ENCODE measurements around the gene KRT73. TPM values are rescaled to one million over a fixed set of nuclear protein-coding genes. Genes with fewer than 3 reads are reported as not detected.
A peak's percentile ranks its signal among the peaks of the same experiment; 100 is the strongest.

Gene KRT73
- total RNA-seq, 3 donors from 2014 or later (not counting 1 experiment from before 2014, with no cell fraction given): 12.4 to 92.9 (median 23.3) TPM

GRCh38 chr12:52591521-52591920 is 26.8 kb downstream of the KRT73 start:
- 92% methylated on average over 11 of the region's 11 CpGs for WGBS (ENCODE audit: insufficient coverage)
- peaks cover 0 to 2% of the 10 kb centered on the region in 2 donors for H3K27me3 Mint-ChIP-seq (ENCODE audit: low read depth in 2 of 2)
- no peaks in the 10 kb centered on the region for H3K9me3 Mint-ChIP-seq
- peaks cover 15 to 35% of the 10 kb centered on the region in 2 donors for H3K4me1 Mint-ChIP-seq
- Histone ChIP-seq H3K4me1 (ENCODE audit: control insufficient read depth, insufficient read depth, low read length) (peaks cover 7% of the 10 kb centered on the region), H3K27ac (ENCODE audit: low read length) (no peak overlapping the region), H3K9me3 (ENCODE audit: control insufficient read depth, insufficient read depth, low read length) (no peaks in the 10 kb centered on the region), H3K4me3 (ENCODE audit: low read length) (no peak overlapping the region), H3K36me3 (ENCODE audit: control insufficient read depth, insufficient read depth, low read length) (no peaks in the 10 kb centered on the region), H3K27me3 (ENCODE audit: control insufficient read depth, insufficient read depth, low read length) (no peaks in the 10 kb centered on the region)
- no peak overlapping the region for H3K27ac Mint-ChIP-seq
- no peak overlapping the region for H3K4me3 Mint-ChIP-seq
- DNase-seq (no peak), ATAC-seq (no peak)
- H3K36me3 Mint-ChIP-seq: peaks cover 8% of the 10 kb centered on the region
- TF ChIP-seq CTCF (IDR thresholded peaks at IDR 0.05): no peak
- intact Hi-C loops (cut with micrococcal nuclease): no loop called here

GRCh38 chr12:52590021-52590420 is 28.3 kb downstream of the KRT73 start:
- no peak for ATAC-seq
- WGBS (ENCODE audit: insufficient coverage): 85% methylated on average over 6 of the region's 6 CpGs
- intact Hi-C loops (cut with micrococcal nuclease): no loop called here
- Mint-ChIP-seq H3K9me3 (no peaks in the 10 kb centered on the region), H3K36me3 (peaks cover 8% of the 10 kb centered on the region), H3K27ac (peak overlapping the region in 1 of 2 donors; percentile 32), H3K4me3 (no peak overlapping the region), H3K4me1 (peaks cover 29 to 50% of the 10 kb centered on the region in 2 donors), H3K27me3 (ENCODE audit: low read depth in 2 of 2) (peaks cover 0 to 2% of the 10 kb centered on the region in 2 donors)
- Histone ChIP-seq H3K27ac (ENCODE audit: low read length) (no peak overlapping the region), H3K27me3 (ENCODE audit: control insufficient read depth, insufficient read depth, low read length) (no peaks in the 10 kb centered on the region), H3K9me3 (ENCODE audit: control insufficient read depth, insufficient read depth, low read length) (no peaks in the 10 kb centered on the region), H3K36me3 (ENCODE audit: control insufficient read depth, insufficient read depth, low read length) (no peaks in the 10 kb centered on the region), H3K4me1 (ENCODE audit: control insufficient read depth, insufficient read depth, low read length) (peaks cover 22% of the 10 kb centered on the region), H3K4me3 (ENCODE audit: low read length) (no peak overlapping the region)
- DNase-seq: no peak
- no peak for TF ChIP-seq CTCF (IDR thresholded peaks at IDR 0.05)

- peaks cover 31% of the 10 kb centered on the region for H3K4me1 ChIP-seq (ENCODE audit: control insufficient read depth, insufficient read depth, low read length)
- intact Hi-C loops (cut with micrococcal nuclease): loop anchor here (2.0 to 5.0 kb wide), 2 partner anchors 45 to 57 kb away; no protein-coding TSS in a partner anchor
- peak overlapping the region in 1 of 2 donors; percentile 34 for H3K27ac Mint-ChIP-seq
Measured at GRCh38 chr12:52587563-52587962, 30.8 kb downstream of the KRT73 start.

More at GRCh38 chr12:52587563-52587962, 30.8 kb downstream of the KRT73 start:
- Mint-ChIP-seq H3K9me3 (no peaks in the 10 kb centered on the region), H3K27me3 (ENCODE audit: low read depth in 2 of 2) (peaks cover 0 to 2% of the 10 kb centered on the region in 2 donors), H3K4me3 (no peak overlapping the region), H3K4me1 (peaks cover 37 to 53% of the 10 kb centered on the region in 2 donors), H3K36me3 (peaks cover 8% of the 10 kb centered on the region)
- WGBS (ENCODE audit: insufficient coverage): 92% methylated on average over 17 of the region's 17 CpGs
- DNase-seq: no peak
- no peak for ATAC-seq
- no peak overlapping the region for H3K4me3 ChIP-seq (ENCODE audit: low read length)
- no peaks in the 10 kb centered on the region for H3K9me3 ChIP-seq (ENCODE audit: control insufficient read depth, insufficient read depth, low read length)
- TF ChIP-seq CTCF (IDR thresholded peaks at IDR 0.05): no peak
- no peaks in the 10 kb centered on the region for H3K36me3 ChIP-seq (ENCODE audit: control insufficient read depth, insufficient read depth, low read length)
- no peak overlapping the region for H3K27ac ChIP-seq (ENCODE audit: low read length)
- no peaks in the 10 kb centered on the region for H3K27me3 ChIP-seq (ENCODE audit: control insufficient read depth, insufficient read depth, low read length)

All from natural killer cell (primary cell).